ENCODE measurements around the gene OSBPL6.

The OSBPL6 gene

GRCh38 chr2:178199334-178199733, 5.0 kb downstream of the OSBPL6 start:
- DNase-seq, result no peak

- DNase-seq, result no peak
These were observed 6.0 kb downstream of the OSBPL6 start for GRCh38 chr2:178200331-178200730.

- no peak for DNase-seq
These were observed 8.6 kb downstream of the OSBPL6 start for GRCh38 chr2:178202927-178203326.

GRCh38 chr2:178204977-178205376, 10.7 kb downstream of the OSBPL6 start:
- DNase-seq, result no peak

- no peak for DNase-seq
These were observed 11.7 kb downstream of the OSBPL6 start for GRCh38 chr2:178205853-178206521.

- DNase-seq, result no peak
These were observed 14.0 kb downstream of the OSBPL6 start for GRCh38 chr2:178208336-178208735.

- DNase-seq, result no peak
These were observed 14.5 kb downstream of the OSBPL6 start for GRCh38 chr2:178208817-178209216.

- DNase-seq, result no peak
These were observed 17.1 kb downstream of the OSBPL6 start for GRCh38 chr2:178211460-178211859.

- no peak for DNase-seq
These were observed 17.6 kb downstream of the OSBPL6 start for GRCh38 chr2:178211943-178212342.

- no peak for DNase-seq
These were observed 19.7 kb downstream of the OSBPL6 start for GRCh38 chr2:178213991-178214390.

- DNase-seq, result no peak
These were observed 24.9 kb downstream of the OSBPL6 start for GRCh38 chr2:178219247-178219646.

- DNase-seq, result no peak
These were observed 26.5 kb downstream of the OSBPL6 start for GRCh38 chr2:178220814-178221213.

GRCh38 chr2:178221556-178221955, 27.2 kb downstream of the OSBPL6 start:
- DNase-seq, result no peak

- DNase-seq, result no peak
These were observed 29.5 kb downstream of the OSBPL6 start for GRCh38 chr2:178223806-178224205.

- no peak for DNase-seq
These were observed 30.9 kb downstream of the OSBPL6 start for GRCh38 chr2:178225006-178225805.

GRCh38 chr2:178227187-178227586, 32.9 kb downstream of the OSBPL6 start:
- no peak for DNase-seq

GRCh38 chr2:178229927-178230326, 35.6 kb downstream of the OSBPL6 start:
- no peak for DNase-seq

- no peak for DNase-seq
These were observed 36.1 kb downstream of the OSBPL6 start for GRCh38 chr2:178230396-178230795.

GRCh38 chr2:178233428-178233827, 39.1 kb downstream of the OSBPL6 start:
- no peak for DNase-seq

GRCh38 chr2:178234648-178235047, 40.3 kb downstream of the OSBPL6 start:
- no peak for DNase-seq

- no peak for DNase-seq
These were observed 43.3 kb downstream of the OSBPL6 start for GRCh38 chr2:178237488-178238153.

GRCh38 chr2:178238154-178238521, 43.8 kb downstream of the OSBPL6 start:
- DNase-seq, result no peak

- no peak for DNase-seq
These were observed 44.4 kb downstream of the OSBPL6 start for GRCh38 chr2:178238750-178239149.
